Measurements from ENCODE around the gene SMARCD2.
"Not testable (repeated sequence)": the region's sequence is repeated elsewhere in the genome, so short reads cannot be mapped to it uniquely, and the experiment has no call there.

The SMARCD2 gene

GRCh38 chr17:63842540-63843386 lies at the start of gene SMARCD2:
TSS of gene SMARCD2 (minus strand) at chr17:63842685. CDS start at chr17:63842674, 11 bp downstream.
- DNase-seq, result peak; percentile 98

DNA sequence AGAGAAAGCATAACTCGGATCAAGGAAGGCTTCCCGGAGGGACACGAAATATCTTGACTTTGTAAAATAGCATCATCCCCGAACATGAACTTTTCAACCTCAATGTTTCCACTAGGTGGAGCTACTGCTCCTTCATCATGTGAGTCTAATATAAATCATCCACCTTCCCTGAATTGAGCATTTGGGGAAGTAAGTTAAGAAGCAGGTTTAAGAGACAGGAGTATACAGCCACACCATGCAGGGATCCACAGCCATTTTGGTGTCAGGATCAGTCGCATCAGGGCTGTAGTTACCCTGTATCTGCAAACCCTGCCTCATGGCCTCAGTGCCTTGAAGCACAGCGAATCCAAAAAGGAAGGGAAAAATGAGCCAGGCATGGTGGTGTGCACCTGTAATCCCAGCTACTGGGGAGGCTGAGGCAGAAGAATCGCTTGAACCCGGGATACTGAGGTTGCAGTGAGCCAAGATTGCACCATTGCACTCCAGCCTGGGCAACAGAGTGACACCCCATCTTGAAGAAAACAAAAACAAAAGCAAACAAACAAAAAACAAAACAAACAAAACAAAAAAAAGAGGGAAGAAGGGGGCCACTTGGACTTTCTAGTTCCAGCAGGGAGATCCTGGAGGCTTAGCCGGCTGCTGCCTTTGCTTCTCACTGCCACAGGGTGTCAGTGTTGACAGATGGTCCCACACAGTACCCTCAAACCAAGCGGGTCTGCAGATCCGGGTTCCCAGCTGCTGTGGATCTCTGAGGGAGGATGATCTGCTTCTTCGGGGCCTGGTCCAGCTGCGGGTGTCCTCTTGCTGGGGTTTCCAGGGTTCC lies 46.8 kb upstream of the SMARCD2 start:
- not testable (repeated sequence) for DNase-seq

- not testable (repeated sequence) for DNase-seq
These were observed 42.6 kb upstream of the SMARCD2 start for GRCh38 chr17:63885119-63885518.

GRCh38 chr17:63882626-63883126 lies 40.2 kb upstream of the SMARCD2 start:
- DNase-seq, result not testable (repeated sequence)

DNA sequence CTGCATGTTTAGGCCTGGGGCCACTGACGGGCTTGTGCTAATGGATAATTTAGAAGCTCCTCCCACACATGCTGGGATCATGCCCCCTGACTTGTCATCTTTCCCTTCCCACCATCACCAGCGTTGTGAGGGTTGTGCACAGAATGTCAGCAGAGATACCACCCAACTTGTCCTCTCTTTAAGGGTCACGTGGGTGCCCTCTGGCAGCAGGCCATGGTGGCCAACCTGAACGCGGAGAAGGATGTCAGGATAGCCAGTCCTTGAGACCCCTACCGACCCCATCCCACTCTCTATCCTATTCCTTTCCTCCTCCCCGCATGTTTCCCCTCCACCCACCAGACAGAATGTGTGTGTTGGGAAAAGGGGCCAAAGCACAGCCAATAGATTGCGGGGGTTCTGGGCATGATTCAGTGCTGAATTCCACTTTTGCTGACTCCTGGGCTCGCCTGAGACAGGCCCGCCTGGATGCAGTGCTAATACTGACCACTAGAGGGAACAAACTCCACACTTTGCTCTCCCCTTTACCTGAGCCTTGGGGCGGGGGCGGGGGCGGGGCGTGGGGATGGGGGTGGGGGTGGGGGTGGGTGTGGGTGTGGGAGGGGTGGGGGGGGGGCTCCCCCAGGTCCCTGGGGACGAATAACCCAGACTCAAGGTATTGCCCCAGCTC lies 39.6 kb upstream of the SMARCD2 start, which contains the start of gene GH2:
TSS of gene GH2 (minus strand) at position 10 of the 667 bp plus-strand sequence. CDS start 143 bp downstream, outside the sequence.
- DNase-seq, result no peak

GRCh38 chr17:63881337-63881736 lies 38.9 kb upstream of the SMARCD2 start:
- DNase-seq, result not testable (repeated sequence)

DNA sequence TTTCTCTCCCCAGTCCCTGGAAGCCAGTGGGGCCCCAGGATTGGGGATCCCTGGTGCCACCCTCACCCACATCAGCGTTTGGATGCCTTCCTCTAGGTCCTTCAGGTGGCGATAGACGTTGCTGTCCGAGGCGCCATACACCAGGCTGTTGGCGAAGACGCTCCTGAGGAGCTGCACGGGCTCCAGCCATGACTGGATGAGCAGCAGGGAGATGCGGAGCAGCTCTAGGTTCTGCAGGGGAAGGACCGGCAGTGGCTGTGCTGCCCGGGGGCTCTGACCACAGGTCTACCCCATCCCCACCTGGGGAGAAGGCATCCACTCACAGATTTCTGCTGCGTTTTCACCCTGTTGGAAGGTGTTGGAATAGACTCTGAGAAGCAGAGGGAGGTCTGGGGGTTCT lies 38.2 kb upstream of the SMARCD2 start:
- DNase-seq, result no peak

DNA sequence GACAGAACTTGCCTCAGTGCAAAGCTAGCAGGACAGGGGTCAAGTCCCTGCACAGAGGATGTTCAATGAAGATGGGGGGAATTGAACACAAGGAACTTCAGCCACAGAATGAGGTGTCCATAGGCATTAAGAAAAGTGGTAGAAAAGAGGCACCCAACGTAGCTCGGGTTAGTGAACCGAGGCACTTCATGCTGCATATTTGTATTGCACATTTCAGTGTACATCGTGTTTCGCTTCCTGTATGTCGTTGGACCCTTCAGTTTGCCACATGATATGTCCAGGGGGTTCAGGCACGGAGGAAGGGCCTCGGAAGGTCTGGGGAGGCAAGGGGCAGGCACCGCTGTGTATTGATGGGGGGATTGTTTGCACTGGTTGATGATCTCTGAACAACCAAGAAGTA lies 35.9 kb upstream of the SMARCD2 start:
- not testable (repeated sequence) for DNase-seq

- DNase-seq, result not testable (repeated sequence)
These were observed 32.2 kb upstream of the SMARCD2 start for GRCh38 chr17:63874693-63875092.

DNA sequence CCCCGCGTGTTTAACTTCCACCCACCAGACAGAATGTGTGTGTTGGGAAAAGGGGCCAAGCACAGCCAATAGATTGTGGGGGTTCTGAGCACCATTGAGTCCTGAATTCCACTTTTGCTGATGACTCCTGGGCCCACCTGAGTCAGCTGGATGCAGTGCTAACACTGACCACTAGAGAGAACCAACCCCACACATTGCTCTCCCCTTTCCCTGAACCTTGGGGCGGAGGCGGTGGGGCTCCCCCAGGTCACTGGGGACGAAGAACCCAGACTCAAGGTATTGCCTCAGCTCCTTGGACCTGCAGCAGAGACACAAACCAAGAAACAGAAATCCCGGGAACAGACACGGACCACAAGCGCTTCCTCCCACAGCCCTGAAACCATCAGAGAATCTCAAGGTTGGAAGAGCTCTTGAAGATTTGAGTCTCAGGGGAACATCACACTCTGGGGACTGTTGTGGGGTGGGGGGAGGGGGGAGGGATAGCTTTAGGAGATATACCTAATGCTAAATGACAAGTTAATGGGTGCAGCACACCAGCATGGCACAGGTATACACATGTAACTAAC lies 31.7 kb upstream of the SMARCD2 start:
- DNase-seq, result not testable (repeated sequence)

- DNase-seq, result not testable (repeated sequence)
These were observed 31.1 kb upstream of the SMARCD2 start, which contains the start of gene CSH2 for GRCh38 chr17:63873577-63873976. TSS of gene CSH2 (minus strand) at chr17:63873677. CDS start at chr17:63873614, 63 bp downstream.

- not testable (repeated sequence) for DNase-seq
These were observed 29.3 kb upstream of the SMARCD2 start for GRCh38 chr17:63871646-63872365.

GRCh38 chr17:63870292-63870665 lies 27.8 kb upstream of the SMARCD2 start:
- not testable (repeated sequence) for DNase-seq

- not testable (repeated sequence) for DNase-seq
These were observed 27.2 kb upstream of the SMARCD2 start for GRCh38 chr17:63869491-63870291.

DNA sequence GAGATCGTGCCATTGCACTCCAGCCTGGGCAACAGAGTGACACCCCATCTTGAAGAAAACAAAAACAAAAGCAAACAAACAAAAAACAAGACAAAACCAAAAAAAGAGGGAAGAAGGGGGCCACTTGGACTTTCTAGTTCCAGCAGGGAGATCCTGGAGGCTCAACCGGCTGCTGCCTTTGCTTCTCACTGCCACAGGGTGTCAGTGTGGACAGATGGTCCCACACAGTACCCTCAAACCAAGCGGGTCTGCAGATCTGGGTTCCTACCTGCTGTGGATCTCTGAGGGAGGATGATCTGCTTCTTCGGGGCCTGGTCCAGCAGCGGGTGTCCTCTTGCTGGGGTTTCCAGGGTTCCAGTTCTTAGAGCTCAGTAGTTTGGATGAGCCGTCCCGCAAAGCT lies 24.1 kb upstream of the SMARCD2 start:
- DNase-seq, result not testable (repeated sequence)

DNA sequence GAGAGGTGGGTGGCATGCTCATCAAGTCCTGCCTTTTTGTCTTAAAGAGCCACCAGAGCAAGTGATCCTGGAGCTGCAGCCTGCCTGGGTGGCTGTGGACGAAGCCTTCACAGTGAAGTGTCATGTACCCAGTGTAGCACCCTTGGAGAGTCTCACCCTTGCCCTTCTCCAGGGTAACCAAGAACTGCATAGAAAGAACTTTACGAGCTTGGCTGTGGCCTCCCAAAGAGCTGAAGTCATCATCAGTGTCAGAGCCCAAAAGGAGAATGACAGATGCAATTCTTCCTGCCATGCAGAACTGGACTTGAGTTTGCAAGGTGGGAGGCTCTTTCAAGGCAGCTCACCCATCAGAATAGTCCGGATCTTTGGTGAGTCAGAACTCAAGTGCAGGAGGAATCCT lies 16.8 kb upstream of the SMARCD2 start:
- DNase-seq, result no peak

GRCh38 chr17:63856425-63856824 lies 13.9 kb upstream of the SMARCD2 start:
- DNase-seq, result not testable (repeated sequence)

DNA sequence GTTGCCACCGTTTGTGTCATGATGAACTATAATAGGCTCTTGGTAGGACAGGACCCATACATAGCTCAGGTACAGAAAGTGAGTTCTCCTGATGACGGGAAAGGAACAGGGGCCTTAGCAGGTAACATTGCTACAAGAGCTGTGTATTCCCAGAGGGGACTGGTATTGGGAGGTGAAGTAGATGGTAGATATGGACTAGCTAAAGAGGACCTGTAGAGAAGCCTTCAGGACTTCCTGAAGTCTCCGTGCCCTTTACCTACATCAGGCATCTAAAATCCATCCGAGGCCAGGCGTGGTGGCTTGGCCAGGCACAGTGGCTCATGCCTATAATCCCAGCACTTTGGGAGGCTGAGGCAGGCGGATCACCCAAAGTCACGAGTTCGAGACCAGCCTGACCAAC lies 12.7 kb upstream of the SMARCD2 start:
- DNase-seq, result no peak

DNA sequence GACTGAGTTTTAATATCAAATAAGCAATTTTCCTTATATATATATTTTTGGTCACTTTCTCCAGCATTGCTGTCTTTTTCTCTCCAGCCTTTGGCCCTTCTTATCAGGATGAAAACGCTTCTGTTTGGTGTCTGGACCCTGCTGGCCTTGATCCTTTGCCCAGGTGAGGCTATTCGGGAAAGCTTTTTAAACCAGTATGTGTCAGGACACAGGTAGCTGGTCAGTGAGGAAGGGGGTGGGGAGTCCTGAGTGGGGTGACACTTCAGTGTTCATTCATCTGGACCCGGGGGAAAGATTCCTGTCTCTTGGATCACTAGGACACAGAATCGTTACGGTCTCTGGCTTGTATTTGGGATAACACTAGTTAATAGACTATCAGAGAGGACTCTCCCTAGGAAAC lies 12.2 kb upstream of the SMARCD2 start:
- no peak for DNase-seq

- DNase-seq, result no peak
These were observed 10.8 kb upstream of the SMARCD2 start for GRCh38 chr17:63853260-63853659.

GRCh38 chr17:63850401-63850800 lies 7.9 kb upstream of the SMARCD2 start:
- no peak for DNase-seq

All from cortex of kidney (tissue), 1 donor.